ENCODE measurements around the gene NDRG3.
A peak's percentile ranks its signal among the peaks of the same experiment; 100 is the strongest.

The NDRG3 gene

DNA sequence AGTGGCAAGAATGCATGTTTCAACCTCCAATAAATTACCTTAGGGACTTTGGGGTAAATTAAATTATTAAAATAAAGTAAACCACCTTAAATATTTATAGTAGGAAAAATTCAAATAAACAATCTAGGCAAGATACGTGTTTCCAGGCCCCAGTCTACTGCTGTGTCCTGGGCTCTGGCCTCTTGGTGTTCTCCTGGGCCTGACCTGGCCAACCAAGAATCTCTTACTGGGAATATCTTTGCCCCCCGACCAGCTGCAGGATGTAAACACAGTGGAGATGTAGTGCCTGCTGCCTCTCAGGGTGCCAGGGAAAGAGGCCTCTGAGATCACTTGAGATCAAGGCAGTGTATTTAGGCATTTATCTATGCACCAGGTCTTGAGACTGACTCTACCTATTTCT, 39.4 kb upstream of the NDRG3 start:
- no peak for FAIRE-seq
- TF ChIP-seq, protein P1, sequence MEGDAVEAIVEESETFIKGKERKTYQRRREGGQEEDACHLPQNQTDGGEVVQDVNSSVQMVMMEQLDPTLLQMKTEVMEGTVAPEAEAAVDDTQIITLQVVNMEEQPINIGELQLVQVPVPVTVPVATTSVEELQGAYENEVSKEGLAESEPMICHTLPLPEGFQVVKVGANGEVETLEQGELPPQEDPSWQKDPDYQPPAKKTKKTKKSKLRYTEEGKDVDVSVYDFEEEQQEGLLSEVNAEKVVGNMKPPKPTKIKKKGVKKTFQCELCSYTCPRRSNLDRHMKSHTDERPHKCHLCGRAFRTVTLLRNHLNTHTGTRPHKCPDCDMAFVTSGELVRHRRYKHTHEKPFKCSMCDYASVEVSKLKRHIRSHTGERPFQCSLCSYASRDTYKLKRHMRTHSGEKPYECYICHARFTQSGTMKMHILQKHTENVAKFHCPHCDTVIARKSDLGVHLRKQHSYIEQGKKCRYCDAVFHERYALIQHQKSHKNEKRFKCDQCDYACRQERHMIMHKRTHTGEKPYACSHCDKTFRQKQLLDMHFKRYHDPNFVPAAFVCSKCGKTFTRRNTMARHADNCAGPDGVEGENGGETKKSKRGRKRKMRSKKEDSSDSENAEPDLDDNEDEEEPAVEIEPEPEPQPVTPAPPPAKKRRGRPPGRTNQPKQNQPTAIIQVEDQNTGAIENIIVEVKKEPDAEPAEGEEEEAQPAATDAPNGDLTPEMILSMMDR (IDR thresholded peaks at IDR 0.05; ENCODE audit: insufficient read depth, missing control alignments): no peak
- peak; percentile 0 for DNase-seq (ENCODE audit: insufficient read length, low spot score)

DNA sequence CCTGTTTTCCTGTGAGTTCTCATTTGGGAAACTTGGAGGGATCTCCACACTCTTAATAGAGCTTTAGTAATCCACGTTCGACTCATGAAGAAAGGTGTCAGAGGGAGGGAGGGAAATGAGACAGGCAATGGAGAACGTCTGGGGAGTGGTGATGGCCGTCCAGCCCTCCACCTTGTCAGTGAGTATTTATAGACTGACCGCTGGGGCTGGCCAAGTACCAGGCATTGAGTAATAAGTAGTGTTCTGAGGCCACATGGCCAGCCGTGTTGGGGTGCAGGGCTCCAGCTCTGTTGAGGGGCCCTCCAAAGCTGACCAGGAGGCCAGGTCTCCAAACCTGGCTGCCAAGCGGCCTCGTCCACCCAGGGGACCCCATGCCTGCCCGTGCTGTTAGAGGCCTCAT, 39.0 kb upstream of the NDRG3 start:
- no peak for DNase-seq (ENCODE audit: insufficient read length, low spot score)
- no peak for FAIRE-seq
- TF ChIP-seq, protein P1 (IDR thresholded peaks at IDR 0.05; ENCODE audit: insufficient read depth, missing control alignments): no peak

DNA sequence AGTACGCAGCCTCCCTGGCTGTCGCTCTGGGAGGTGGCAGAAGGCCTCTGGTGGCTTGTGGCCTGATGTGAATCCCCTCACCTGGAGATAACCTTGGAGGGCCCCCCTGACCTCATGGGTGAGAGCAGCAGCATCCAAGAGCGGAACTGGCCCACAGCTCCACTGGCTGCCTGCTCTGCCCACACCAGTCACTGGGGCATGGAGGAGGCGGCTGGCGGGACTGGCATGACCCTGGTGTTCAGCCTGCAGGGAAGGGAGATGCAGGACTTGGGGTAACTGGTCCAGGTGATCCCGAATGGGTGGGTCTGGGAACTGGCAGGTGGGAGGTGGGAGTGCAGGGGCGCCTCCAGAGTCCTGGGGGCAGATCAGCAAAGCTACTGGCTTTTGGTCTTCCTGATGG, 38.2 kb upstream of the NDRG3 start:
- FAIRE-seq: no peak
- DNase-seq (ENCODE audit: insufficient read length, low spot score): no peak
- TF ChIP-seq, protein P1 (IDR thresholded peaks at IDR 0.05; ENCODE audit: insufficient read depth, missing control alignments): no peak

DNA sequence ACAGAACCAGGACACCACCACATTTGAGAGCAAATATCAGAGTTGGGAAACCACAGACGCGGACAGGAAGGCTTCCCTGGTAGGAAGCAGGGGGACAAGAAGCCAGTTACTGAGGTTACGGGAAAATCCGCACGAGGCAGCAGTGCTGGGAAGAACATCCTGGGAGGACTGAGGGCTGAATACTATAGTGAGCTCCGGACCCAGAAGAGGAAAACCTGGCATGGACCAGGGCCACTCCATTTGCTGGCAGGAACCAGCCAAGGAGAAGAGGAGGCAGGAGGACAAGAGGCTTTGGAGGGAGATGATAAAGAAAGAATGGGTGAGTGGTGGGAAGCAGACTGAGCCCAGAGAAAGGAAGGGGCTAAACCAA, 33.8 kb upstream of the NDRG3 start:
- TF ChIP-seq, protein P1 (IDR thresholded peaks at IDR 0.05; ENCODE audit: insufficient read depth, missing control alignments): no peak
- FAIRE-seq (no peak), DNase-seq (ENCODE audit: insufficient read length, low spot score) (no peak)

DNA sequence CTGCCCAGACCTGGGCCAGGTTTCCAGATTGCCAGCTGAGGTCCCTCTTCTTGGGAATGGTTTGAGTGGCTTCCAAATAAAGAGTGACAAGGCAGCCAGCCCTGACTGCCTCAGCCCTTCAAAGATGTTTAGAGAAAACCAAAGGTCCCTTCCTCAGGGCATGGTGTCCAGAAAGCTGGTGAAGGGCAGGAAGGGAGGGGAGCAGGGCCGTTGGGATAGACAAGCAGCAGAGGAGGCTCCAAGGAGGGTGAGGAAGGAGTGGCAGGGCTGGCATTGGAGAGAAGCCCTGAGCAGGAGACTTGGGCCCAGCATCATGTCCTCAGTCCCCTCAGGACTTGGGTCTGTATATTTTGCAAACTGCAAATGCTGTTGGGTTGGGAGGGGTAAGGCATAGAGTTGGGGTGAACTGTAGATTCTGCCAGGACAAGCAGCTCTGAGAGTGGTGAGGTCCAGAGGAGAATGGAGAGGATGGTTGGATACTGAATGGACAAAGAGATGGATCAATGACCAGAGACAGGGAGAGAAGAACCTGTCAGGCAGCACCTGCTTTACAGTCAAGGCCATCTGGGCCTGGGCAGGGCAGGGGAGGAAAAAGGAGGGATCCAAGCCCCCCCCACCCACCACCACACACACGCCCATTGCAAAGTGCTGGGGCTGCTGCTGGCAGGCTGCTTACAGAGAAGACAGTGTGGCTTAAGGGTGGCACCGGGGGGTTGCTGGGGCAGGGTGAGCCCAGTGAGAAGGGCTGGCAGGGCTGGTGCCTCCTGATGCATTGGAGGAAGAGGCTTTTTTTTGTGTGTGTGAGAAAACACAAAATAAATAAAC, 33.2 kb upstream of the NDRG3 start:
- TF ChIP-seq, protein P1 (IDR thresholded peaks at IDR 0.05; ENCODE audit: insufficient read depth, missing control alignments): no peak
- DNase-seq (ENCODE audit: insufficient read length, low spot score): no peak
- FAIRE-seq: no peak

DNA sequence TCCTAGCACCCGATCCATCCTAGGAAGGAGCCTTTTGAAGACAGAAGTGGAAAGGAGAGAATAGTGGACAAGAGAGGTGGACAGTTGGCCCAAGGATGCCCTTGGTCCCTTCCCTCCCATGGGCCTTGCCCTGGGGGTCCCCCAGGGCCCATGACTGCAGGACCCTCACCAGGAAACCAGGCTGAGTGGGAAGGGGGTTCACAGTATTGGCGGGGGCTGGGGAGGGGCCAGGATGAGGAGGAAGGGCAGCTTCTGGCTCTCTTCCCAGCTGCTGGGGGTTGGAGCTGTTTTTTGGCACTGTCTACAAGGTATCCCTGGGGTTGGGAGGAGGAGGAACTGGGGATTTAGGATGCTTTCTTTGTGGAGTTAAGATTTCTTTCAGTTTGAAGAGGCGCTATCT, 31.7 kb upstream of the NDRG3 start:
- no peak for FAIRE-seq
- TF ChIP-seq, protein P1 (IDR thresholded peaks at IDR 0.05; ENCODE audit: insufficient read depth, missing control alignments): no peak
- DNase-seq (ENCODE audit: insufficient read length, low spot score): no peak

DNA sequence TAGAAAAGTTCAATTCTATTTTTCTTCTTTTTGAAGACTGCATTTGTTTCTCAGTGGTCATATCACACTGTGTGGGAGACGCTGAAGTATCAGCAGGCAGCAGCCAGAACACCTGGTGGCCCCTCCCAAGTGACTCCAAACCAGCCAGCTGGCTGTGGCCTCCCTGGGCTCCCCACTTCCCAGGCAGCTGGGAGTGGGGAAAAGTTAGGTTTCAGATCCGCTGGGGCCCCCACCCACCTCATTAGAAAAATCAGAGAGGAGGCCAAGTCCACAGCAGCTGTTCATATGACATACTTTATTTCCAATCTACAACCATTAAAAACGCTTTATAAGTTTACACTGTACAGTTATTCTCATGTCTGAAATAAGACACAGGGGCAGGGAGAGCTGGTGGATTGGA, 31.3 kb upstream of the NDRG3 start:
- DNase-seq (ENCODE audit: insufficient read length, low spot score) (no peak), FAIRE-seq (no peak)
- TF ChIP-seq, protein P1 (IDR thresholded peaks at IDR 0.05; ENCODE audit: insufficient read depth, missing control alignments): no peak
